Activated CD8-positive, alpha-beta memory T cell treated with anti-CD3 and anti-CD28 coated beads for 36 hours (primary cell): ENCODE data around the gene P2RY14. TPM values are rescaled to one million over a fixed set of nuclear protein-coding genes. Genes with fewer than 3 reads are reported as not detected.

Experiments
- CTCF ChIA-PET: fragments of 350-600 bp; sonication (Branson Sonifier 250); formaldehyde crosslinking; loops from one replicate; lab custom pipeline; 2021; ENCODE audit warnings: antibody characterized with exemption; lab: Charles Lee
- POLR2A ChIA-PET: fragments of 350-600 bp; sonication (Branson Sonifier 250); formaldehyde crosslinking; loops from one replicate; lab custom pipeline; 2021; ENCODE audit warnings: antibody characterized with exemption; lab: Charles Lee
- total RNA-seq, 2 experiments: library from RNA; stranded (reverse); gene quantifications; one replicate each; pipeline ENCODE4 v1.2.3, GENCODE V29; 2021

P2RY14 gene
- total RNA-seq, 2 experiments from 2014 or later: 0.65 to 1.0 TPM

DNA sequence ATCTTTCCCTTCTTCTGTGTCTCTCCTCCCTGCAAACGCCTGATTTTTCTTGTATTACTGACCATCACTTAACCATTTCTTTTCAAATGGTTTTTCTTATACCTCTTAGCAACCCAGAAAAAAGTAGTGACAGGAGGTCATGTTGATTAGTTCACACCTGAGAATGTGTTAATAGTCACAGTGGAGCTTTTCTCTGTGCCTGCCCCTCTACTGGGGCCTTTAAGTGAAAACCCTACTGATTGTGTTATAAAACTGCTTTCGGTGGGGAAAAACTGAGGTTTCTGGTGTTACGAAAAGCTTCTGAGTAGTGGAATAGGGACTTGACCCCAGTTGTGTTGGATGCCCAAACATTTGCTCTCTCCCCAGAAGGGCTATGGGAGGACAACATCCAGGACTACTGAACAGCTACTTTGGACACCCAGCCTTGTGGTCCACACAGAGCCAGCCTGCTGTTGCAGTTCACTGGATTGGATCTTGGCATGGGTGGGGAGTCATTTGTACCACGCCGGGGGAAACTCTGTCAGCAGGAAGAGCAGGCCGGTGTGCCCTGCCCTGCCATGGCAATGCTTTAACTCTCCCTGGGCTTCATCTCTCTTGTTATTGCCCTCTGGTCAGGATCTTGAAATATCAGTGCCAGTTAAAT is 27.9 kb upstream of the P2RY14 start:
- CTCF ChIA-PET: interaction anchor here (1.2 to 2.0 kb wide), 5 partner anchors 10 to 143 kb away, joined by 3 to 7 read pairs (median 5); partner anchors contain the start of gene GPR87
- POLR2A ChIA-PET: interaction anchor here (2.6 kb wide), 1 partner anchor 10 kb away, joined by 16 read pairs; the partner anchor contains the start of gene GPR87

DNA sequence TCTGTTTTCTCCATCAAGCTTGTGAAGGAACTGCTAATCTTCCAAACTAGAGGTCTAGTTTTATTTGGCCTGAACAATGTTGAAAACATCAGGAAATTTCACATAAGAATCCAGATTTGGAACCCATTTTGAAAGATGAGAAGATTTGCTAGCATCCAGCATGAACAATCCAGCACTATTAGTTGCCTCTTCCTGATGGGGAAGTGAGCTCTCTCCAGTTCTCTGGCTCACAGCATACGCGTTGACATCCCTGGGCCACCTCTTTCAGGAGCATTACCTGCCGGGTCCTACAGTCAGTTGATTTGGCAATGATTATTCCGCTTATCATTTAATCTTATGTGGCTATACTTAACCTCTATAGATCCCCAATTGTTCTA is 27.4 kb upstream of the P2RY14 start:
- POLR2A ChIA-PET: interaction anchor here (2.6 kb wide), 1 partner anchor 11 kb away, joined by 16 read pairs; the partner anchor contains the start of gene GPR87
- CTCF ChIA-PET: interaction anchor here (0.6 to 2.0 kb wide), 6 partner anchors 11 to 897 kb away, joined by 3 to 11 read pairs (median 6); partner anchors contain the start of gene GPR87

DNA sequence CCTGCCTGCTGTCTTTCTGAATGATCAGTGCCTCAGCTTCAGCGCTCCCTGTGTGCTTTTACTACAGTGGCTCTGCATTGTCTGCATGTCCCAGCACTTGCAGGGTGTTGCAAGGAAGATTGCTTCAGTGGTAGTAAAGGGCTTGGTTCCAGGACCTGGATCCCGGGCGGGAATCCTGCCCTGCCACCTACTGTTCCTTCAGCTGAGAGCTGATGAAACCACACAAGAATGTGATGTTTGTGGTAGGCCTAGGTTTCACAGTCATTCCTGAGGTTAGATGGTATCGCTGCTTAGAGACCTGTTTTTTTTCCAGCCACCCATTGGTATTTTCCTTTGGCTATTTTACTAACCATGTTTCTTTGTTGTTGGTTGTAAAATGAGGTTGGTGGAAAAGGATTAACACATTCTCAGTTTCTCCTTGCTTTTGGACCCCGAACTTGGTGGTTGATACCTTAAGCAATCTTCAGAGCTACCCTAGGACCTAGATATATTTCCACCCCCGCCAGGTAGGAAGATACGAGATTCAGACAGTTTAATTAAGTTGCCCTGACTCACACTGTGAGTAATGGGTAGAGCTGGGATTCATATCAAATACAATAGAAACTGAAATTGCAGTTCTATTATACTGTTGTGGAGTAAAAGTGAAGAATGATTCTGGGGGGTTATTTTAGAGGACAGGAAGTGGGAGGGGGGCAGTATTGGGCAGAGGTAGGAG is 26.9 kb upstream of the P2RY14 start:
- ChIA-PET CTCF (interaction anchor here (0.6 to 2.0 kb wide), 6 partner anchors 11 to 896 kb away, joined by 3 to 11 read pairs (median 6); partner anchors contain the start of gene GPR87), POLR2A (interaction anchor here (0.7 to 2.6 kb wide), 3 partner anchors 8 to 979 kb away, joined by 3 to 16 read pairs (median 3); partner anchors contain the start of gene GPR87)

DNA sequence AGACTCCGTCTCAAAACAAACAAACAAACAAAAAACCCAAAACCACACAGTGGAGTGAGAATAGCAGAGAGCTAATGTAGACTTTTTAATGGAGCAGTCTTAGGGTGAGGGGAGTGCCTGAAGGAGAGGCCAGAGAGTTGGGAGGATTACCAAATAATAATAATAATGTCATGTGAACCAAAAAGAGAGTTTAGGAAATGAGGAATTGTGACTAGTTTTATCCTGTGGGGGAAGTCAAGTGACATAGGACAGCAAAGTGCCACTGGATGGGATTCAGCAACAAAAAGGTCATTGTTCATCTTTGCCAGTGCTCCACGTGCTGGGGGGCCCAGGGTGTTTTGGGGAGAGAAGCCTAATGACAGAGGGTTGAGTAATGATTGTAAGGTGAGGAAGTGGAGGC is 25.4 kb upstream of the P2RY14 start:
- CTCF ChIA-PET: interaction anchor here (0.6 to 1.9 kb wide), 2 partner anchors 11 to 13 kb away, joined by 3 to 11 read pairs; partner anchors contain the start of gene GPR87
- POLR2A ChIA-PET: no interaction called here

DNA sequence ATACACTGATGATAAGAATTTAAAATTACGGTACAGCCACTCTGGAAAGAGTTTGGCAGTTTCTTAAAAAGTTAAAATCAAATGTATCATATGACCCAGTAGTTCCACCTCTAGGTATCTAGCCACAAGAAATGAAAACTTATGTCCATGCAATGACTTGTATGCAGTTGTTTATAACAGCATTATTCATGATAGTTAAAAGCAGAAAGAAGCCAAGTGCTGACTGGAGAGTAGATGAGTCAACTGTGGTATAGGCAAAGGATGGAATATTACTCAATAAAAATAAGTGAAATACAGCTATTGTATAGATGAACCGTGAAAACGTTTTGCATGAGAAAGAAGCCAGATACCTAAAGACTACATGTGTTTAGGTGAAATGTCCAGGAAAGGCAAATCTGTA is 23.4 kb upstream of the P2RY14 start:
- CTCF ChIA-PET: interaction anchor here (0.6 kb wide), 1 partner anchor 598 kb away, joined by 3 read pairs; no protein-coding TSS in a partner anchor
- POLR2A ChIA-PET: interaction anchor here (0.6 to 0.7 kb wide), 2 partner anchors 12 to 15 kb away, joined by 3 to 4 read pairs; partner anchors contain the start of gene GPR87

DNA sequence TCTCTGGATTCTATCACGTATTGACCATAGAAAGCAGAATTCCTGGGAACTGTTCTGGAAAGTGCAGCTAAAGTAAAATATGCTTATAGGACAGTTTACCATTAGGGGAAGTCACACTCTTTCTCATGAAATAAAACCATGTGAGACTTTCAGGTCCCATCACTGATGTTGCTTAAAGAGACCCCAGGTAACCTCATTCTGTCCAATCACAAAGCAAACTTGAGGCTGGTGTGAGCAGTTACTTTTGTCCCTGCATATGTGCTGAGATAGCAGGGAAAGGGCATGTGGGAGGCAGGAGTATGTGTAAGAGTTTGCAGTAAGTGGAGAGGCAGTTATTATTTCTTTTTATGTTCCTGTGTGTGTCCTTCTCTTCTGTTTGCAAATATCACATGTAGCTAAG is 22.2 kb upstream of the P2RY14 start:
- ChIA-PET CTCF (no interaction called here), POLR2A (no interaction called here)

DNA sequence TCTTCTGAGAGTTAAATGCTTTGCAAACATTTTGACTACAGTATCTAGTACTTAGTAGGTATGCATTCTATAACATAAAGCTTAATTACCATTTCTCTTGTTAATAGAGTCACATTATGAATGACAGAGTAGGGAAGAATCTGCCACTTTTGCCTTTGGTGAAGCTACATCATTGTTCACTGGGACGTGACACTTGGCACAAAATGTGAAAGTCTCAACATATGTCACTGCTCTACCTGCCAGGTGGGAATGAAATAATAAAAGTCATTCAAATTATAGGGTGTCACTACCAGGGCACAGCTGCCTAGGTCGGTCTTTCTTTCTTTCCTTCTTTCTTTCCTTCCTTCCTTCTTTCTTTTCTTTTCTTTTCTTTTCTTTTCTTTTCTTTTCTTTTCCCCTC is 20.7 kb upstream of the P2RY14 start:
- ChIA-PET CTCF (no interaction called here), POLR2A (no interaction called here)

DNA sequence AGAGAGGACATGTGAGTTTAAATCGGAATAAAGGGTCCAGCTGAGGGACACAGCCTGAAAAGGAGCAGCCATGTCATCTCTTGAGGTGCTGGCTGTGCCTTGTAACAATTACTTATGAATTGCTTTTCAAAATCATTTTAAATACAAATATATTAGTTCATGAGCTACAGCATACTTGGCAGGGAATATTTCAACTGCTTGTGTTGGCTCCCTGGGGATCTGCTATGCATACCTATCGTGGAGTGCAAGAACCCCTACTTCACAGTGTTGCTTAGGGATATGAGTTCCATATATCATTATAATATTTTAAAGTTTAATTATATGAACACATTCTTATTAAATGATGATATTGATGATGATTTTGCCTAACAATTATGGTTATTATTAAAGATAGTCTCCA is 19.1 kb upstream of the P2RY14 start:
- POLR2A ChIA-PET: no interaction called here
- CTCF ChIA-PET: no interaction called here

DNA sequence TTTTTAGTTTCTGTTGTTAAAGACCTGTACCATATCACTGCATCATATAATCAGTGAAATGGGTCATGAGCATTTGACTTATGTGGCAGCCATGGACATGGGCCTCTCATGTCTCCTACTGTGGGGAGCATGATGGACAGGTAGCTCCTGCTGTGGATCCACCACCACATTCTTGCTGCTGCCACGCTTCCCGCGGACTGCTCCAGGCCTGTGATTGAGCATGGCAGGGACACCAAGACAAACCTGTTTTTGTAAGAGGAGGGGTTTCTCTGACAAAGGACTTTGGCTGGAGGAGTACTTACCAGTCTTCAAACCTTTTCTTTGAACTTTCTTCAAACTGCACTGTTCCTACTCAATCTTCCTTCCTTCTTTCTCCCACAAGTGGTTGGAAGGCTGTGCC is 17.9 kb upstream of the P2RY14 start:
- ChIA-PET POLR2A (no interaction called here), CTCF (no interaction called here)

DNA sequence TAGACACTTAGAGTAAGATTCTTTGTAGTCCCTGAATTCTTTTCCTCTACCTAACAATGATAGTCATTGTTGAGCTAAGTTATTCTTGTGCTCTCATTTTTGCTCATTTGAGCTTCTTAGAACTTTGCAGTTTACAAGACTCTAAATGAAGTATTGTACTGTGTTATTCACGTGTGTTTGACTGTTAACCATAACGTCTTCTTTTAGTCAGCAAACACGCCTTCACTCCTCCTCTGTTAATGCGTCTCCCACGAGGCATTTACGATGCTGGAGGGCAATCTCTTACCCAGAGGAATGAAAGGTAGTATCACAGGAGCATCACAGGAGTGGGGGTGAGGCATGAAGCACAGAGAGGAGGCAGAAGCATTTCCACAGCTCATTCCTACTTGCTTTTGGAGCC is 14.8 kb upstream of the P2RY14 start:
- ChIA-PET CTCF (interaction anchor here (1.5 kb wide), 1 partner anchor 9 kb away, joined by 4 read pairs; no protein-coding TSS in a partner anchor), POLR2A (interaction anchor here (0.7 kb wide), 1 partner anchor 1021 kb away, joined by 3 read pairs; no protein-coding TSS in a partner anchor)

DNA sequence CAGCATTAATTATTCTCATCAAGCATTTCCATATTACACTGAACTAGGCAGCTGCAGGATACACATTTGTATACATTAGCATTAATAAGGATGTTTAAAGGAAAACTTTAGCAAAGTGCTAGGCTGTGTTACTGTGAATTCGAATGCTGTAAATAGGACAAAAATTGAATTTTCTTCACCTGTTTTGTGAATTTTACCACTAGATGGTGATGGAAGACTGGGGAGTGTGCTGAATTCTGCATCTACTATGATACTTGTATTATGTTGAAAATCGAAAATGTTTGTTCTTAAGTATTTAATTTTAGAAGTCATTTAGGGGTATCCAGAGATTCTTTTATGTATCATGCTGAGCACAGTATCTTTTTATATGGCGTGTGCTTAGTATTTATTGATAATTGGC is 12.3 kb upstream of the P2RY14 start:
- POLR2A ChIA-PET: no interaction called here

DNA sequence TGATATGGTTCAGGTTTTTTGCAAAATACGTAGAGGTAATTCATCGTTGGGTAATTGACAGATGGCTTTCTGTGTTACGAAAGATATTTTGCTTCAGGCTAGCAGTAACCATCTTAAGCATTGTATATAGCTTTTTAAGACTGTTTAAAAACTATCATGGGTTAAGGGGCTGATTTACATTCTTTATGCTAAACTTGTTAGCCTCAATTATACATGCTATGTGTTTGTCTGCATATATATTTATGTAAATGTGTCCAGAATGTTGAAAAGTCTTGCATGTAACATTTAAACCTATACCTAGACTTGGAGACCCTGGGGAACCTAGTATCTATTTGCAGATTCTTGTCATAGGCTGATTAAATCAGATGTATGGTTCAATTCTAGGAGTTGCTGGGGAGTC is 11.1 kb upstream of the P2RY14 start:
- POLR2A ChIA-PET: no interaction called here
- CTCF ChIA-PET: interaction anchor here (1.3 kb wide), 1 partner anchor 62 kb away, joined by 4 read pairs; no protein-coding TSS in a partner anchor

More for the DNA sequence above, 12.3 kb upstream of the P2RY14 start:
- CTCF ChIA-PET: interaction anchor here (0.8 kb wide), 1 partner anchor 13 kb away, joined by 5 read pairs; the partner anchor contains the start of gene P2RY14

DNA sequence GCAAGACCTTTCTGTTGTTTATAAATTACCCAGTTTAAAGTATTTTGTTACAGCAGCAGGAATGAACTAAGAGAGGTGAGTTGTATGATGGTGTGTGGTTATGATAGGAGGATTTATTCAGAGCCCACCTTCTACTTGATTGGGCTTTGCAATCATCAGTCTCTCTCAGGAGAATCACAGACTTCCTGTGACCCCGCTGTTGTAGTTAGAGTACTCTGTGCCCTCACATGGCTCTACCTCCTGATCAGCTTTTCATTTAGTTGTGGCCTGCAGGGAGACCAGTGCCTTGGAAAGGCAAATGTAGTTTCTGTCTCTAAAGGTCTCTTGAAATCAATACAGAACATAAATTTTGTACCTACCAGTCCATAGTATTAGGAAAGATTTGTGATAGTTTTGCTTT is 7.6 kb upstream of the P2RY14 start:
- ChIA-PET CTCF (interaction anchor here (0.6 to 1.7 kb wide), 2 partner anchors 58 to 117 kb away, joined by 5 to 7 read pairs; no protein-coding TSS in a partner anchor), POLR2A (no interaction called here)

DNA sequence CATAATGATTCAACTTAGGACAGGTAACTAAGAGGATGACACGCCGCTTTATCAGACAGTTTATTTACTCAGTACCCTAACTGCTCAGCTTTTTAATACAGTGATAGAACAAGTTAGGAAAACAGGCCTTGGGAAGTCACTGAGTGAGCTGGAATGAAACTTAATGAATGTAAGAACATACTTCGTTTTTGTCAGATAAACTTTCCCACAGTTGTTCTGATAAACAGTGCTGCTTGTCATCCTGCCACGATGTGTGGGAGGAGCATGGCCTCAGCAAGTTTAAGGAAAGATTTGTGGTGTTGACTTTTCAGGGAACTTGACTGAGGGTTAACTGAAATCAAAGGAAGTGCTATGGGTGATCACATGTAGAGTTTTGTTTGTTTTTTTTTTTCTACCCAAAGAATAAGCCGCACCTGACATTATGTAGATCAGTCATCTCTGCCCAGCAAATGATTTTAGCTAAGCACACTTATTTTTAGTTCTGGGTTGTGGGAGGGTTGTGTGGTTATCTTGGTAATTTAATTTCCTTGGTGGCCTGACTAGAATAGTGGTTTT is 5.6 kb upstream of the P2RY14 start:
- ChIA-PET POLR2A (interaction anchor here (0.6 kb wide), 3 partner anchors 23 to 157 kb away, joined by 3 to 4 read pairs (median 3); no protein-coding TSS in a partner anchor), CTCF (interaction anchor here (0.6 to 0.9 kb wide), 3 partner anchors 9 to 116 kb away, joined by 3 to 4 read pairs (median 3); no protein-coding TSS in a partner anchor)

DNA sequence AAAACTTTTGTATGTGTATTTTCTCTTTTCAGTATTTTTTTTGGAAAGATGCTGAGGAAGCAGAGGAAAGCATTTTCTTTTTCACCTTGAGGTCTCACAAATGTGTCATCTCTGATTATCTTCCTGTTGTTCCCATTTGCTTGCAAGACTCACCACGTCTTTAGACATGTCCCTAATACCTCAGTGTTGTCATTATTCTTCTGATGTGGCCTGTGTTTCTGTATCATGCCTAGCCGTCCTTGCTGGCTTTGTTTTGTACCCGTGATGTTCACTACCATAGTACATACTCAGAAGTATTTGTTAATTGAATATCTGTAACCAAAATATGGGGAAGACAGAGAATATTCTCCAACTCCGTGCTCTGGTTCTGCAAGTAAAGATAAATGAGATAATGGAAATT is 5.0 kb upstream of the P2RY14 start:
- POLR2A ChIA-PET: no interaction called here

DNA sequence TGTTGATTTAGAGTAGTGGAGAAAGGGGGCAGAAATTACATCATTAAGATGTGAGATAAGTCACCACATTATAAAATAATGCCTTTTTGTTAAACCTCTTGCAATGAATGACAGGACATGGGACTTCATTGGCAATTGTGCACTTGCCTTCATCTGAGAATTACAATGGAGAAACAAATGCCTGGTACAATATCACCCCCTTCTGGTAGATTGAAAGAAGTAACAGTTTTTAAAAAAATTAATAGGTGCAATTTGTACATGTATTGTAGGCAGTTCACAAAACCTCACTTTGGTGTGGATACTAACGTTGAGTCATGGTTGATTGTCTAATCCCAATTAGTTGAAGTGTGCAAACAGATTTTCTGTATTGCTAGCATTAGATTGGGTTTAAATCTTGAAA is 4.6 kb upstream of the P2RY14 start:
- ChIA-PET POLR2A (no interaction called here), CTCF (interaction anchor here (0.8 to 2.2 kb wide), 6 partner anchors 46 to 124 kb away, joined by 3 to 11 read pairs (median 4); no protein-coding TSS in a partner anchor)

More for the DNA sequence above, 5.0 kb upstream of the P2RY14 start:
- CTCF ChIA-PET: no interaction called here

DNA sequence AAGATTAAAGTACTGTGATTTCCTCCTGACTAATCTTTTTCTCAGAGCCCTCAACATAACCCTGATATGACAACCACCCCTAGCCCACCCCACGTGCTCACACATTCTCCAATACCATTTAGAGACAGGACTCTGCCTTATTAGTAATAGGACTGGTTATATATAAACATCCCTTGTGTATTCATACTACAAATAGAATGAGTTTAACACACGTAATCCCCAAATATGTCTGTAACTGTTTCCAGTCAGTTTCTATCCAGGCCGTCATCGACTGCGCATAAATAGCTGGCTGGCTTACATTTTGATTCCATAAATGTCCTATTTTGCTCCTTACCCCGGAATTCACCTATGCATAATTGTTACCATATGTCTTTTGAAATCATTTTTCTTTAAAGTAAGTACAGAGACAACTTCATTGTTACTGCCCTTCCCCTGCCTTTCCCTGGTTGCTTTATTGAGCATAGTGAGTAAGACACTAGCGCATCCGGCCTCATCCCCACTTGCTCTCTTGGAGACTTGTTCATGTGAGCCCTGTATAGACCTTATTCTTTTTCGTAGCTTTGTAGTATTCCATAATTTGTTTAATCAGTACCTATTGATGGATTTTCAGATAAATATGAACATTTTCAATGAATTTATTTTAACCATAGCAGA is 3.5 kb upstream of the P2RY14 start:
- ChIA-PET CTCF (interaction anchor here (0.7 to 4.3 kb wide), 8 partner anchors 40 to 122 kb away, joined by 3 to 34 read pairs (median 4); no protein-coding TSS in a partner anchor), POLR2A (no interaction called here)

DNA sequence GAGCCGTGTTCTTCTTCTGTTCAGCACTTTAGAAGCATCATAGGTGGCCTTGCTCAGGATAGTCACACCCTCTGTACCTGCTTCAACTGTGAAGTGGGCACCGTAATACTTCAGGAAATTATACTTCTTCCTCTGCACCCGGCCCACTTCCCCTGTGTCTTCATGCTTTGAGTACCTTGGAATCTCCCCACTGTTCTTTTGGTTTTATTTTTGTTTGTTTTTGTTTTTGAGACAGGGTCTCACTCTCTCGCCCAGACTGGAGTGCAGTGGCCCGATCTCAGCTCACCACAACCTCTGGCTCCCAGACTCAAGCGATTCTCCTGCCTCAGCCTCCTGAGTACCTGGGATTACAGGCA is 1.7 kb downstream of the P2RY14 start:
- POLR2A ChIA-PET: no interaction called here
- CTCF ChIA-PET: interaction anchor here (1.2 to 2.1 kb wide), 3 partner anchors 9 to 109 kb away, joined by 3 to 5 read pairs (median 4); no protein-coding TSS in a partner anchor
